GM12878 (cell line): ENCODE data around the gene BCAR3. TPM values are rescaled to one million over a fixed set of nuclear protein-coding genes. Genes with fewer than 3 reads are reported as not detected.

Experiments
- BACH1 ChIP-seq: fragments of 450-650 bp; IDR thresholded peaks from 2 replicates; pipeline ENCODE4 v1.6.1; 2017; ENCODE audit warnings: mild to moderate bottlenecking, borderline replicate concordance
- BMI1 ChIP-seq: fragments of 450-650 bp; IDR thresholded peaks from 2 replicates; pipeline ENCODE4 v1.6.1; 2016; ENCODE audit warnings: mild to moderate bottlenecking, moderate library complexity, borderline replicate concordance
- IKZF1 ChIP-seq: fragments of 450-650 bp; conservative IDR thresholded peaks from 2 replicates; pipeline ENCODE4 v1.6.1; 2017; ENCODE audit warnings: antibody characterized with exemption, mild to moderate bottlenecking
- PBX3 ChIP-seq: IDR thresholded peaks from 2 replicates; pipeline ENCODE4 v1.6.1; 2011; ENCODE audit warnings: mild to moderate bottlenecking, low read depth, low read length, moderate library complexity; ENCODE audit not compliant: insufficient replicate concordance
- RBBP5 ChIP-seq: fragments of 200-600 bp; sonication (generic); conservative IDR thresholded peaks from 2 replicates; pipeline ENCODE4 v1.6.1; 2016
- SUZ12 ChIP-seq: fragments of 200-600 bp; sonication (generic); IDR thresholded peaks from one replicate; pipeline ENCODE4 v1.6.1; 2018; ENCODE audit warnings: antibody characterized with exemption, mild to moderate bottlenecking; ENCODE audit not compliant: unreplicated experiment
- ZNF592 ChIP-seq: fragments of 450-650 bp; IDR thresholded peaks from 2 replicates; pipeline ENCODE4 v1.6.1; 2017; ENCODE audit warnings: mild to moderate bottlenecking, moderate library complexity
- polyA plus RNA-seq, 11 experiments: library from polyadenylated mRNA; depleted of rRNA in 4 of 11; unstranded in 6 of 11; stranded (reverse) in 5 of 11; fragments of >200 nt; fragmentation: Nextera tagmentation in 4 of 11; fragmentation: Illumina TruSeq in 1 of 11; extraction: Ambion mirVana in 4 of 11; extraction: Trizol in 1 of 11; gene quantifications; 1 replicate in 1 of 11; 2 replicates in 10 of 11; pipeline versions ENCODE4 v1.2.1 to v1.2.3, GENCODE V29; 2011 to 2016; ENCODE audit warnings: inconsistent platforms in 2 of 11, missing spikeins in 2 of 11, low read depth in 1 of 11
- total RNA-seq, 4 experiments: library from RNA; depleted of rRNA in 3 of 4; stranded (reverse); fragments of >200 nt in 3 of 4; fragmentation: Illumina TruSeq in 1 of 4; extraction: Trizol in 1 of 4; gene quantifications; 2 replicates each; pipeline versions ENCODE4 v1.2.1 to v1.2.3, GENCODE V29; 2013 to 2021

BCAR3 gene
- total and polyA plus RNA-seq, 10 of the 15 experiments (the other 5 are each of a cell fraction or from before 2014, with no cell fraction given): 1.3 to 6.6 (median 1.8) TPM

- TF ChIP-seq ZNF592 (no peak), RBBP5 (no peak), SUZ12 (no peak), BACH1 (no peak), IKZF1 (no peak), PBX3 (no peak), BMI1 (no peak)
Measured at GRCh38 chr1:93690341-93690740, 8.7 kb upstream of the BCAR3 start (continued).
